IMR-90 (cell line): ENCODE measurements around the gene GJA10. TPM values are rescaled to one million over a fixed set of nuclear protein-coding genes. Genes with fewer than 3 reads are reported as not detected.

Source experiments
- ATAC-seq: fragments of 200-7000 bp; cut with Tn5 transposase; 2 replicates; pipeline ENCODE4 v1.9.1; 2020; ENCODE audit warnings: low read depth, mild to moderate bottlenecking, moderate library complexity
- BruUV-seq: library from RNA; stranded (reverse); fragments of 400-500 nt; replicated peaks from 2 replicates; lab custom pipeline; 2021; lab: Mats Ljungman, UMichigan
- CTCF ChIA-PET: fragments of 300-600 bp; formaldehyde crosslinking; extraction: SDS; loops from one replicate; lab custom pipeline; 2021; ENCODE audit warnings: antibody characterized with exemption; lab: Yijun Ruan, JAX
- POLR2A ChIA-PET: fragments of 300-600 bp; sonication (Branson Sonifier 250); formaldehyde crosslinking; loops from one replicate; lab custom pipeline; 2022; ENCODE audit warnings: antibody characterized with exemption; ENCODE audit not compliant: unreplicated experiment; lab: Charles Lee
- DNase-seq: peaks from one replicate; pipeline ENCODE4 v3.0.0; 2013
- H2AFZ ChIP-seq: replicated peaks from 2 replicates; pipeline ENCODE3; 2013; ENCODE audit warnings: low read length, mild to moderate bottlenecking; ENCODE audit not compliant: poor library complexity
- H2AK5ac ChIP-seq: 2 replicates; pipeline ENCODE4 v1.6.1; 2013; ENCODE audit warnings: low read depth, low read length, inconsistent platforms
- H2AK9ac ChIP-seq: replicated peaks from 2 replicates; pipeline ENCODE3; 2013; ENCODE audit warnings: mild to moderate bottlenecking, low read depth, low read length, moderate library complexity; ENCODE audit not compliant: poor library complexity
- H2BK120ac ChIP-seq: 2 replicates; pipeline ENCODE4 v1.6.1; 2013; ENCODE audit warnings: low read depth, low read length, inconsistent platforms
- H2BK15ac ChIP-seq: 3 replicates; pipeline ENCODE4 v1.6.1; 2013; ENCODE audit warnings: low read depth, low read length, inconsistent platforms
- H2BK20ac ChIP-seq: 2 replicates; pipeline ENCODE4 v1.6.1; 2013; ENCODE audit warnings: low read depth, mild to moderate bottlenecking, inconsistent platforms, low read length, moderate library complexity
- H2BK5ac ChIP-seq: 2 replicates; pipeline ENCODE4 v1.6.1; 2013; ENCODE audit warnings: mild to moderate bottlenecking, low read depth, low read length, inconsistent platforms; ENCODE audit not compliant: poor library complexity, severe bottlenecking
- H3K14ac ChIP-seq: replicated peaks from 2 replicates; pipeline ENCODE4 v1.6.1; 2013; ENCODE audit warnings: low read depth, low read length, inconsistent platforms
- H3K18ac ChIP-seq: 2 replicates; pipeline ENCODE4 v1.6.1; 2013; ENCODE audit warnings: low read depth, low read length, control low read depth
- H3K23ac ChIP-seq: 2 replicates; pipeline ENCODE4 v1.6.1; 2013; ENCODE audit warnings: low read depth, low read length, inconsistent platforms
- H3K27ac ChIP-seq: 2 replicates; pipeline ENCODE4 v1.5.1; 2013; ENCODE audit warnings: mild to moderate bottlenecking, control low read depth, low read length; ENCODE audit not compliant: insufficient read depth
- H3K27me3 ChIP-seq: 2 replicates; pipeline ENCODE4 v1.6.1; 2013; ENCODE audit warnings: low read length; ENCODE audit not compliant: control insufficient read depth, insufficient read depth
- H3K36me3 ChIP-seq: 2 replicates; pipeline ENCODE4 v1.6.1; 2013; ENCODE audit warnings: low read length, mixed read lengths; ENCODE audit not compliant: control insufficient read depth, insufficient read depth
- H3K4ac ChIP-seq: 2 replicates; pipeline ENCODE4 v1.6.1; 2013; ENCODE audit warnings: low read depth, low read length, inconsistent platforms
- H3K4me1 ChIP-seq: 2 replicates; pipeline ENCODE4 v1.6.1; 2013; ENCODE audit warnings: low read length, mixed read lengths; ENCODE audit not compliant: control insufficient read depth, insufficient read depth
- H3K4me2 ChIP-seq: 2 replicates; pipeline ENCODE4 v1.6.1; 2013; ENCODE audit warnings: low read depth, mild to moderate bottlenecking, control low read depth, low read length, moderate library complexity
- H3K4me3 ChIP-seq: 2 replicates; pipeline ENCODE4 v1.5.1; 2013; ENCODE audit warnings: low read depth, mild to moderate bottlenecking, control low read depth, low read length, moderate library complexity; ENCODE audit not compliant: insufficient read depth
- H3K56ac ChIP-seq: 2 replicates; pipeline ENCODE4 v1.6.1; 2013; ENCODE audit warnings: low read length, inconsistent platforms; ENCODE audit not compliant: insufficient read depth; ENCODE audit errors: extremely low read depth
- H3K79me1 ChIP-seq, 2 experiments: 2 replicates each; pipeline ENCODE4 v1.6.1; 2013; ENCODE audit warnings: low read length in 2 of 2, inconsistent platforms in 1 of 2, low read depth in 1 of 2
- H3K9ac ChIP-seq: 2 replicates; pipeline ENCODE4 v1.6.1; 2013; ENCODE audit warnings: low read depth, low read length, control low read depth
- H3K9me1 ChIP-seq: 2 replicates; pipeline ENCODE4 v1.6.1; 2013; ENCODE audit warnings: low read length, inconsistent platforms; ENCODE audit not compliant: insufficient read depth
- H3K9me3 ChIP-seq: 2 replicates; pipeline ENCODE4 v1.6.1; 2013; ENCODE audit warnings: low read length; ENCODE audit not compliant: control insufficient read depth, insufficient read depth
- H4K20me1 ChIP-seq: 2 replicates; pipeline ENCODE4 v1.6.1; 2013; ENCODE audit warnings: low read length, inconsistent platforms; ENCODE audit not compliant: insufficient read depth
- H4K5ac ChIP-seq: 2 replicates; pipeline ENCODE4 v1.6.1; 2013; ENCODE audit warnings: mild to moderate bottlenecking, low read depth, low read length, control low read depth
- H4K8ac ChIP-seq, 2 experiments: 2 replicates each; pipeline ENCODE4 v1.6.1; 2013; ENCODE audit warnings: low read depth in 2 of 2, low read length in 2 of 2, control low read depth in 1 of 2, inconsistent platforms in 1 of 2
- H4K91ac ChIP-seq: 2 replicates; pipeline ENCODE4 v1.6.1; 2013; ENCODE audit warnings: low read depth, low read length, inconsistent platforms; ENCODE audit not compliant: insufficient read depth
- BHLHE40 ChIP-seq: fragments of 150-350 bp; IDR thresholded peaks from 2 replicates; pipeline ENCODE4 v1.6.1; 2016; ENCODE audit warnings: mild to moderate bottlenecking, low read depth, low read length
- CEBPB ChIP-seq: IDR thresholded peaks from 2 replicates; pipeline ENCODE4 v1.6.1; 2012; ENCODE audit warnings: low read depth, low read length, improper control_type of control experiment
- CHD1 ChIP-seq: IDR thresholded peaks from 2 replicates; pipeline ENCODE4 v1.6.1; 2012; ENCODE audit warnings: low read depth, low read length, improper control_type of control experiment
- ELK1 ChIP-seq: fragments of 150-350 bp; IDR thresholded peaks from 2 replicates; pipeline ENCODE4 v1.6.1; 2016; ENCODE audit warnings: low read depth, mild to moderate bottlenecking, low read length, moderate library complexity, borderline replicate concordance
- FOS ChIP-seq: fragments of 150-350 bp; IDR thresholded peaks from 2 replicates; pipeline ENCODE4 v1.6.1; 2016; ENCODE audit warnings: low read depth, low read length
- MAFK ChIP-seq: IDR thresholded peaks from 2 replicates; pipeline ENCODE4 v1.6.1; 2012; ENCODE audit warnings: low read depth, low read length, improper control_type of control experiment
- MAZ ChIP-seq: IDR thresholded peaks from 2 replicates; pipeline ENCODE4 v1.6.1; 2012; ENCODE audit warnings: low read depth, mild to moderate bottlenecking, low read length, improper control_type of control experiment, moderate library complexity, borderline replicate concordance
- MXI1 ChIP-seq: IDR thresholded peaks from 2 replicates; pipeline ENCODE4 v1.6.1; 2012; ENCODE audit warnings: low read depth, mild to moderate bottlenecking, low read length, moderate library complexity, borderline replicate concordance
- NFE2L2 ChIP-seq: fragments of 150-350 bp; IDR thresholded peaks from 2 replicates; pipeline ENCODE4 v1.6.1; 2016; ENCODE audit warnings: low read depth, mild to moderate bottlenecking, low read length
- POLR2A ChIP-seq: IDR thresholded peaks from 2 replicates; pipeline ENCODE4 v1.6.1; 2012; ENCODE audit warnings: mild to moderate bottlenecking, low read depth, low read length
- RAD21 ChIP-seq: IDR thresholded peaks from 2 replicates; pipeline ENCODE4 v1.6.1; 2012; ENCODE audit warnings: low read length, improper control_type of control experiment
- RCOR1 ChIP-seq: IDR thresholded peaks from 2 replicates; pipeline ENCODE4 v1.6.1; 2012; ENCODE audit warnings: mild to moderate bottlenecking, low read length, improper control_type of control experiment; ENCODE audit not compliant: insufficient replicate concordance
- RFX5 ChIP-seq: IDR thresholded peaks from 2 replicates; pipeline ENCODE4 v1.8.0; 2012; ENCODE audit warnings: low read depth, mild to moderate bottlenecking, low read length, moderate library complexity
- SMC3 ChIP-seq: fragments of 150-350 bp; IDR thresholded peaks from 2 replicates; pipeline ENCODE4 v1.6.1; 2016; ENCODE audit warnings: low read depth, mild to moderate bottlenecking, antibody characterized with exemption, low read length, moderate library complexity
- USF2 ChIP-seq: fragments of 150-350 bp; IDR thresholded peaks from 2 replicates; pipeline ENCODE4 v1.6.1; 2017; ENCODE audit warnings: mild to moderate bottlenecking, antibody characterized with exemption, low read length, low read depth
- WGBS, 2 experiments: methylation state at CpG; one replicate each; pipeline versions ENCODE4 v1.1.5 to v1.1.7; 2013; ENCODE audit warnings: missing lambda C conversion rate in 2 of 2; ENCODE audit not compliant: insufficient read length in 1 of 2; ENCODE audit errors: extremely low coverage in 2 of 2; 5-methylcytosine and 5-hydroxymethylcytosine counted together
- dilution Hi-C: fragments of 300-500 bp; cut with HindIII; formaldehyde crosslinking; loops from one replicate; pipeline ENCODE4 v1.14.3; 2018; ENCODE audit warnings: low sequenced_read_pairs; ENCODE audit not compliant: unreplicated experiment
- in situ Hi-C: fragments of 300-500 bp; cut with MboI; formaldehyde crosslinking; loops from 3 replicates; pipeline ENCODE4 v1.14.3; 2019; ENCODE audit warnings: low sequenced_read_pairs, inconsistent platforms, mixed read lengths
- intact Hi-C: fragments of 100-400 bp; cut with micrococcal nuclease; formaldehyde crosslinking; loops from 2 replicates; pipeline ENCODE4 v1.10.0; 2022
- polyA plus RNA-seq, 3 experiments: library from polyadenylated mRNA; depleted of rRNA; stranded (reverse); fragments of >200 nt; gene quantifications; 2 replicates each; pipeline ENCODE4 v1.2.3, GENCODE V29; 2012; ENCODE audit warnings: low replicate concordance in 1 of 3
- total RNA-seq: library from RNA; depleted of rRNA; stranded (reverse); fragments of >200 nt; gene quantifications from 2 replicates; pipeline ENCODE4 v1.2.3, GENCODE V29; 2012

Gene GJA10
- total and polyA plus RNA-seq, 2 of the 4 experiments (the other 2 are of a cell fraction), result not detected

GRCh38 chr6:89927791-89928550 is 33.7 kb downstream of the GJA10 start:
- no peak overlapping the region for H2AK5ac ChIP-seq
- no peak overlapping the region for H3K4me3 ChIP-seq
- WGBS, 2 experiments, result 60% methylated on average over 3 of the region's 6 CpGs; no CpG with 5 or more reads in 1 of the 2 experiments
- H4K91ac ChIP-seq, result no peak overlapping the region
- H2BK15ac ChIP-seq, result no peak overlapping the region
- POLR2A ChIA-PET, result no interaction called here
- H3K23ac ChIP-seq, result no peak overlapping the region
- no peak overlapping the region for H2BK5ac ChIP-seq
- H3K18ac ChIP-seq, result no peak overlapping the region
- H4K20me1 ChIP-seq, result no peaks in the 10 kb centered on the region
- H3K27me3 ChIP-seq, result no peaks in the 10 kb centered on the region
- CTCF ChIA-PET, result interaction anchor here (1.3 kb wide), 1 partner anchor 13 kb away, joined by 3 read pairs; no protein-coding TSS in a partner anchor
- H3K79me1 ChIP-seq, result no peaks in the 10 kb centered on the region
- dilution Hi-C loops, result no loop called here
- H4K5ac ChIP-seq, result no peak overlapping the region
- H2AFZ ChIP-seq, result no peak overlapping the region
- DNase-seq (peak; percentile 36), ATAC-seq (no peak)
- H3K36me3 ChIP-seq, result no peaks in the 10 kb centered on the region
- H3K56ac ChIP-seq, result no peak overlapping the region
- no peak overlapping the region for H3K27ac ChIP-seq
- no peak overlapping the region for H3K9ac ChIP-seq
- no peak overlapping the region for H2BK20ac ChIP-seq
- intact Hi-C loops, result no loop called here
- no peak overlapping the region for H3K4me2 ChIP-seq
- in situ Hi-C loops, result no loop called here
- BruUV-seq, result no TSS peak
- no peak overlapping the region for H4K8ac ChIP-seq
- no peak overlapping the region for H3K4ac ChIP-seq
- H2BK120ac ChIP-seq, result no peak overlapping the region
- H2AK9ac ChIP-seq, result no peak overlapping the region
- no peaks in the 10 kb centered on the region for H3K9me3 ChIP-seq
- H3K9me1 ChIP-seq, result no peaks in the 10 kb centered on the region
- H3K14ac ChIP-seq, result no peak overlapping the region
- no peaks in the 10 kb centered on the region; the same call in 1 of the 2 replicates for H3K4me1 ChIP-seq
- TF ChIP-seq CEBPB (no peak), RFX5 (no peak), SMC3 (no peak), USF2 (no peak), MXI1 (no peak), RCOR1 (no peak), NFE2L2 (no peak), CHD1 (no peak), MAZ (no peak), MAFK (no peak), POLR2A (no peak), BHLHE40 (no peak), ELK1 (no peak), FOS (no peak), RAD21 (no peak)
